ENCODE data around the gene OAF.

GRCh38 chr11:120188811-120189455, 21.9 kb upstream of the OAF start:
- TF ChIP-seq POLR2AphosphoS5 (IDR thresholded peaks at IDR 0.05; ENCODE audit: low read depth, low read length) = no peak
- no peak for TF ChIP-seq CTCF (IDR thresholded peaks at IDR 0.05 in 2 of 3, conservative IDR thresholded peaks at IDR 0.05 in 1 of 3; ENCODE audit: borderline replicate concordance in 1 of 3, insufficient read depth in 1 of 3, low read depth in 2 of 3, low read length in 2 of 3)
- TF ChIP-seq ZBTB33 (IDR thresholded peaks at IDR 0.05; ENCODE audit: extremely low read depth, insufficient replicate concordance, low read length) = no peak
- TF ChIP-seq REST (IDR thresholded peaks at IDR 0.05; ENCODE audit: low read depth) = no peak
- no peak for TF ChIP-seq POLR2A (IDR thresholded peaks at IDR 0.05; ENCODE audit: borderline replicate concordance, extremely low read depth, insufficient read depth, insufficient read length)
- no peak for TF ChIP-seq EZH2 (IDR thresholded peaks at IDR 0.05)
- no peak for TF ChIP-seq ZNF274 (IDR thresholded peaks at IDR 0.05; ENCODE audit: low read depth, low read length)
- no peak for TF ChIP-seq TCF7L2 (IDR thresholded peaks at IDR 0.05; ENCODE audit: borderline replicate concordance, extremely low read depth, insufficient read depth, insufficient read length)
- no peak for TF ChIP-seq SP1 (IDR thresholded peaks at IDR 0.05; ENCODE audit: low read depth)
- no peak for TF ChIP-seq EZH2phosphoT487 (IDR thresholded peaks at IDR 0.05; ENCODE audit: borderline replicate concordance)
- no peak for TF ChIP-seq JUND (IDR thresholded peaks at IDR 0.05)
- TF ChIP-seq EGR1 (IDR thresholded peaks at IDR 0.05; ENCODE audit: low read depth) = no peak

All from HCT116 (cell line).